Rectal smooth muscle tissue (tissue), 1 donor: Measurements from ENCODE around the gene MGAT4B.
A peak's percentile ranks its signal among the peaks of the same experiment; 100 is the strongest.

Experiments
- H3K27ac ChIP-seq: one replicate; pipeline ENCODE4 v1.7.0; 2013; ENCODE audit warnings: low read depth, low read length, inconsistent platforms
- H3K27me3 ChIP-seq: one replicate; pipeline ENCODE4 v1.7.0; 2013; ENCODE audit warnings: low read length; ENCODE audit not compliant: control insufficient read depth, insufficient read depth
- H3K36me3 ChIP-seq: one replicate; pipeline ENCODE4 v1.7.0; 2013; ENCODE audit warnings: low read length; ENCODE audit not compliant: control insufficient read depth, insufficient read depth
- H3K4me1 ChIP-seq: one replicate; pipeline ENCODE4 v1.7.0; 2013; ENCODE audit warnings: low read length; ENCODE audit not compliant: control insufficient read depth, insufficient read depth
- H3K4me3 ChIP-seq: one replicate; pipeline ENCODE4 v1.7.0; 2013; ENCODE audit warnings: low read length
- H3K9ac ChIP-seq: one replicate; pipeline ENCODE4 v1.7.0; 2013; ENCODE audit warnings: low read length

Gene MGAT4B

DNA sequence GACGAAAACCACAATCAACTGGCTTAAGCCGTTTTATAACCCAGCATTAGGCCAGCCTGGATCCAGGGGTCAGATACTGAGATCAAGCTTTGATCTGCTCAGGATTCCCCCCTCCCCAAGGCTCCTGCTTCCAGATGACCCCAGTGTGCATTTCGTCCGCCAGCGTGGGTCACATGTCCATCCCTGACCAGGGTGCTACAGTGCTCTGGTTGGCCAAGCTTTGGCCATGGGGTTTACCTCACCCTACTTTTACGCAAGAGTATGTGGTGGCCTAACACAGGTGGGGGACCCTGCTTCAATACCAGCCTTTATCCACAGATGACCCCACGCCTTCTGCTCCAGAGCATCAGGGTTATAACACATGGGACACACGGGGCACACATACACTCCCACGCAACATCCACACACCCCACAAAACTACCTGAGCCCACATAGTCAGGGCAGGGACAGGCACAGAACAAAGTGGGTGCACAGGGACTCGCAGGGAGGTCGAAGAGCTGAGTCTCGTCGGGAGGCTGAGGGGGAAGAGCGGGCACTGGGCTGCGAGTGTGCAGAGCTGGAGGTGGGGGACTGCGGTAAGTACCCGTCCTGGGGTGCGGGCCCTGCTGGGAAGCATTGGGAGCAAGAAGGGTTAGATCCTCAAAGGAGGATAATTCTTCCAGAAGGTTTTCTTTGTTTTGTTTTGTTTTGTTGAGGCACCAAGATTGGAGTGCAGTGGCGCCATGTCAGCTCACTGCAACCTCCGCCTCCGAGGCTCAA is 9.0 kb upstream of the MGAT4B start:
- Histone ChIP-seq H3K4me3 (no peak overlapping the region), H3K27me3 (no peaks in the 10 kb centered on the region), H3K27ac (no peak overlapping the region), H3K36me3 (peaks cover 3% of the 10 kb centered on the region), H3K4me1 (peaks cover 19% of the 10 kb centered on the region), H3K9ac (no peak overlapping the region)

DNA sequence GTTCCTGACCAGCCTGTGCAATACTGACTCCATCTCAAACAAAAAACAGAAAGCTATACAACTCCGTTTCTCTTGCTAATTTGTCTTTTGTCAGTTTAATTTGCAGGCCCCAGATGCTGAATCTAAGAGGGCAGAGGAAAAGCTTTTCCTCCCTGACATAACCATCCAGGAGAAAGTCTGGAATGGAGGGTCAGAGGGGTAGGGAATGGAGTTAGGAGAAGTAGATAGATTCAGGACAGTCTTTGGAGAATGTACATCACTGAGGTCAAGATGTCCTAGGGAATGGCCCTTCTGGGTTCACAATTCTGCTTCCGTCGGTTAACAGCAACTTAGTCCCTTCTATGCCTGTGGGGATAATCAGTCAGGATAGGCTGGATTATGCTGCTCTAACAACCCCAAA is 7.4 kb upstream of the MGAT4B start:
- Histone ChIP-seq H3K36me3 (peaks cover 3% of the 10 kb centered on the region), H3K9ac (no peak overlapping the region), H3K27me3 (no peaks in the 10 kb centered on the region), H3K4me1 (peaks cover 7% of the 10 kb centered on the region), H3K27ac (no peak overlapping the region), H3K4me3 (no peak overlapping the region)

DNA sequence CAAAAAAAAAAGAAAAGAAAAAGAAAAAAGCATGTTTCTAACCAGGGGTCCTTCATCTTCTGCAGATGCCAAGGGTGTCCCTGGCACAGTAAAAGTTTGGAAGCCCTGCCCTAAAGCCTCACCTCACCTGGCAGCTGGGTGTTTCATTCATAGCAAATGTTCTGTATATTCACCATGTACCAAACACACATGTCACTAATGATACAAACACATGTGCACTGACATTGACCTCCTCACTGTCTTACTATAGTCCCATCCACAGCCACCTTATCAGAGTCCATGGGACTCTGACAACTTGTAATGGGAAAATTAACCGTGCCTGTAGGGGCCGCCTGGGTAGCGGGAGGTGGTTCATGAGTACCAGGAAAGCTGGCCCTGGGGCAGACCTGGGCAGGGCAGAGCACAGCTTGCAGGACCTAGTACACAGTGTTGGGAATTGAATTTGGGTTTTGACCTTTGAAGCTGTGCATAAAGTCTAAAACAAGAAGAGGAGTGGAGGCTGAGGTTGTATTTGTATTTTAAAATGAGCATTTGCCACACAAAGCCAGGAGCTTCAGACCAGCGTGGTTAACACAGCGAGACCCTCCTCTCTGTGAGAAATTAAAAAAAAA is 6.4 kb upstream of the MGAT4B start:
- Histone ChIP-seq H3K9ac (no peak overlapping the region), H3K36me3 (peaks cover 3% of the 10 kb centered on the region), H3K27ac (no peak overlapping the region), H3K27me3 (no peaks in the 10 kb centered on the region), H3K4me1 (peaks cover 2% of the 10 kb centered on the region), H3K4me3 (no peak overlapping the region)

DNA sequence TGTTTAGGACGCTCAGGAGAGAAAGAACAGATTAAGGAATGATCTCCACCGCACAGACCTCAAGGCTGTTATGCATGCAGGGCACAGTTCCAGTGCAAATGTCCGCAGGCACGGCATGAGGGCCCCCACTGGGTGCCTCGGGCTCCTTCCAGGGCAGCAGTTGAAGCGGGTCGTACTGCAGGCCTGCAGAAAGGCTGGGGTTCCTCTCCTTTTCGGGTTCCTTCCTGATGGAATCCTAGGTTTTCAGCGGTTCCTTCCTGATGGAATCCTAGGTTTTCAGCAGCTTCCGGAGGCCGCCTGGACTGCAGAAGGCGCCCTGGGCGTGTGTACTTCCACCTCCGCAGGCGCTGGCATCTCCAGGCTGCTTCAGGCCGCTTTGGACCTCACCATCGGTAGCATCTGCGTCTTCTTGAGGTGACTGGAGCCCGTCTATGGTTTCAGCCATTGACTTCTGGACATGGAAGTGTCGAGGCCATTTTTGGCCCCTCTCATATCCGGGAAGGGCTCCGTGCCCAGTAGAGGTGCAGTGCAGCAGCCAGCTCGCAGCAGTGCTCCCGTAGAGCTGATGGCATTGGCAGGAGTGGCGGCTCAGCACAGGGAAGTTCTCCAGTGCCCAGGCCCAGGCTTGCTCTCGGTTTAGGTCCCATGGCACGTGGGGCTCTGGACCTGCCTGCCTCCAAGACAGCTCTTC is 5.6 kb upstream of the MGAT4B start:
- H3K4me1 ChIP-seq, result no peaks in the 10 kb centered on the region
- H3K27ac ChIP-seq, result no peak overlapping the region
- no peak overlapping the region for H3K4me3 ChIP-seq
- H3K9ac ChIP-seq, result no peak overlapping the region
- H3K27me3 ChIP-seq, result no peaks in the 10 kb centered on the region
- H3K36me3 ChIP-seq, result peaks cover 3% of the 10 kb centered on the region

DNA sequence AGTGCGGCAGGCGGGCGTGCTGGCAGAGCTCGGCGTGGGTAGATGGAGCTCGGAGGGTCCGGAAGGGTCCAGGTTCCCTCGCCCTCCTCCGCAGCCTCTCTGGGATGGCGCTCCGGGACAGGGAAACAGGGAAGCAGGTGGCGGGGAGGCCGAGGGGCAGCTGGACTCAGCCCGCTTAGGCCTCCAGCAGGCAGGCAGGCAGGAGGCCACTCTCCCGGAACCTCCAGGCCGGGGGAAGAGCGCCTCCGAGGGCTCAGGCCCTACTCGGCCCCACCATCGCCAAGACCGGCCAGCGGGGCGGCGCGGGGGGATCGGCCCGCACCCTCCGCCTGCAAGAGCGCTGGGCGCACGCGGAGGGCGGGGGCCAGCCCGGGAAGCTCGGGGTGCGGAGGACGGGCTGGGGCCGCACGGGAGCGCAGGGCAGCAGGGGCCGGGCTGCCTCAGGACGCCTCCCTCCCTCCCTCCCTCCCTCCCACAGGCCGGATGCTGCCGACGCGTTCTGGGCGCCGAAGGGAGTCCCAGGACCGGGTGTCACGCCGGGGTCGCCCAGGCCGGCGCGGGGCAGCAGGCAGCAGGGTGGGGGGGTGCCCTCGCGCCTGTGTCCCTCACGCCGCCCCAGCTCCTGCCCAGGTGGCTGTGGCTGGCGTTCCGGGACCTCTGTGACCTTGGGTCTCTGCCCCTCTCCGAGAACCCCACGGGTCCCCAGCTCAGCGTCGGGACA is 977 bp downstream of the MGAT4B start:
- H3K36me3 ChIP-seq, result no peaks in the 10 kb centered on the region
- H3K9ac ChIP-seq, result peak overlapping the region; percentile 77
- peaks cover 9% of the 10 kb centered on the region for H3K4me1 ChIP-seq
- H3K27me3 ChIP-seq, result no peaks in the 10 kb centered on the region
- H3K4me3 ChIP-seq, result peak overlapping the region; percentile 82
- peak overlapping the region; percentile 90 for H3K27ac ChIP-seq

DNA sequence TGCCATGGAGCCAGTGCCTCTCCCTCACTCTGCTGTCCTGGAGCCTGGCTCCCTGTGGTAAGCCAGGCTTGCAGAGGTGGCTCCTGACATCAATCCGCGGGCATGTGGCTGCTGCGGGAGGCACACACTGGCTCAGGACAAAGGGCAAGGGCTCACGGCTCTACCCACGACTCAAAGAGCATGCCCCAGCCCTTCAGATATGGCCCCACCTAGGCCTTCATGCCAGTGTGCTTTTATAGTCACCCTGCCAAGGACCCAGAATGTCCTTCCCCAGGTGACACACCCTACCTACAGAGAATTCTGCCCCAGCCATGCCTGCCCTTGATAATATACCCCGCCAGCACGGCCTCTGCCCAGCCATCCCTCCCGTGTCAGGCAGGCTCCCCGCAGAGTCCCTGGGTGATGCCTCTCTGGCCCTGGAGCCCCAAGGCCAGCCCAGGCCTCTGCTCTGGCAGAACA is 1.6 kb downstream of the MGAT4B start:
- Histone ChIP-seq H3K4me1 (peaks cover 9% of the 10 kb centered on the region), H3K27ac (peak overlapping the region; percentile 90)

DNA sequence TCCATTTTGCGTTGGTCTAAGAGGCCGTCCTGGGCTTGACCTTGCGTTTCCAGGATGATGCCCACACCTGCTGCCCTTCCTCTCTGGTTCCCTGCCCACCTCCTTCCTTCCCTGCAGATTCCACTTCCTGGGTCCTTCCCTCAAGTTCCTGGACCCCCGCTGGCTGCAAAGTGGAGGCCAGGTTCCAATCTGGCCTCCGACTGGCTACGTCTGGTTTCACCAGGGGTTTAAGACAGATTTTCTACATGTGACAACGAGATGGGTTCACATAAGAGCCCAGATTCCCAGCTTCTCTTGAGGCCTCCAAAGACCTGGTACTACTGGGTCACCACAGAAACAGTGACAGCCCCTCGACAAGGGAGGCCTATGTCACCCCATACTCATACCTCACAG is 2.1 kb downstream of the MGAT4B start:
- Histone ChIP-seq H3K27ac (no peak overlapping the region), H3K4me3 (peak overlapping the region; percentile 82), H3K9ac (no peak overlapping the region), H3K27me3 (no peaks in the 10 kb centered on the region), H3K36me3 (no peaks in the 10 kb centered on the region), H3K4me1 (peaks cover 9% of the 10 kb centered on the region)

More for the DNA sequence above, 1.6 kb downstream of the MGAT4B start:
- H3K36me3 ChIP-seq, result no peaks in the 10 kb centered on the region
- peak overlapping the region; percentile 51 for H3K9ac ChIP-seq
- H3K27me3 ChIP-seq, result no peaks in the 10 kb centered on the region
- H3K4me3 ChIP-seq, result peak overlapping the region; percentile 82

DNA sequence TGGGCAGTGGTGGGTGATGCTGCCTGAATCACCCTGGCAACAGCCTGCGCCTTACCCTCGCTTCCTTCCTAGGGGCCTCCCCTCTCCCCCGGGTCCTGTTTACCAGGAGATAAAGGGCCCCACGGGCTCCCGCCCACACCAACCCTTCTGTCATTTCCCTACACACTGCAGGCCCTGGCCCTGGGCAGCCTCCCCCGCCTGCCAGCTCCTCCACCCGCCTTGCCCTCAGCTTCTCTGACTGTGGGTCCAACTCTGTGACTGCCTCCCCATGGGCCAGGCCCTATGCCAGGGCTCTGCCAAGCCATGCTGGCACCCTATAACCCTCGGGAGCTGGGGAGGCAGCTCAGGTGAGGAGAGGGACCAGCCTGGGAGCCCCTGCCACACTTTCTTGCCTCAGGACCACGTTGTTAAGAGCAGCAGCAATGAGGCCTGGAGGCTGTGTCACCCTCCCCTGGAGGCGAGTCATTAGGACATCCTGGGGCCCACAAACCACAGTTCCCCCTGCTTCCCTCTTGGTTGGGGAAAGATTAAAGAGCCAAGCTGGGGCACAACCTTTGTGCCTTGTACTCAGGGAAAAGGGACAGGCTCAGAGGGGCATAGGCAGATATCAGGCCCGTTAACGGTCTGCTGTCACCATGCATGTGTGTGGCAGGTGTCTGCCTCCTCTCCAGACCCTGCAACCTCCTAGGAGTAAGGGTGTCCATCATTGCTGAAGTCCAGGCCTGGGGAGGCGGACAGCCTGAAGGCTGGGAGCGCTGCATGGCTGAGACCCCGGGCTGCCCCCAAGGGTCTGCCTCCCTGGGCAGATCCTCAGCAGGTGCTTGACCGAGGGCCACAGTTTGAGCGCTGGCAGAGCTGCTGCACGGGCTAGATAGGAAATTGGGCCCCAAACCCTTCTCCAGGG is 2.8 kb downstream of the MGAT4B start:
- H3K4me3 ChIP-seq, result peak overlapping the region; percentile 82
- H3K4me1 ChIP-seq, result peaks cover 9% of the 10 kb centered on the region
- H3K9ac ChIP-seq, result no peak overlapping the region
- no peak overlapping the region for H3K27ac ChIP-seq
- H3K36me3 ChIP-seq, result peaks cover 6% of the 10 kb centered on the region
- no peaks in the 10 kb centered on the region for H3K27me3 ChIP-seq

DNA sequence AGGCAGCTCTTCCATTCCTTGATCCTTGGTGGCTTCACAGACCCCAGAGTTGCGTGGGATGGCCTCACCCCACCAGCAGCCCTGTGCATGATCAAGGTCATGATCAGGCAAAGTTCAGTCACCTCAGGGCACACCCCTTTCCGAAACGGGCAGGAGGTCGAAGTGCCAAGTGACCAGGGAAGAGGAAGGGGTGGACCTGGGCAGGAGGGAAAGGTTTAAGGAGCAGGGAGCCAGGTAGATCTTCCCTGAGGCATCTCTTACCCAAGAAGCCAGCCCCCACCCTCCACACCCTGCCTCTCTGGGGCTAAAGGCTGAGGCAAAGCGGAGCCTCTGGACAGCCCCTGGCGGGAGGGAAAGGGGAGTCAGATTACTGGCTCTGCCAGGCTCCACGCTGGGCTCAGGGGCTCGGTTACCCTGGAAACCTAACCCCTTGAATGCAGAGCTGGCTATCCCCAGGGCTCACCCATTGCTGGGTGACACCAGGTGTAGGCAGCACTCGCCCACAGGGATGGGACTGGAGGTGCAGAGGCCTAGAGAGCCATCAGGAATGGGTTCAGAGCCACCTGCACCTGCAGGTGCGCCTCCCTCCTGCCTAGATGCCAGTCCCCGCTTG is 3.6 kb downstream of the MGAT4B start:
- peaks cover 9% of the 10 kb centered on the region for H3K4me1 ChIP-seq
- no peak overlapping the region for H3K27ac ChIP-seq
- H3K4me3 ChIP-seq, result no peak overlapping the region
- H3K36me3 ChIP-seq, result peaks cover 15% of the 10 kb centered on the region
- H3K9ac ChIP-seq, result no peak overlapping the region
- H3K27me3 ChIP-seq, result no peaks in the 10 kb centered on the region

DNA sequence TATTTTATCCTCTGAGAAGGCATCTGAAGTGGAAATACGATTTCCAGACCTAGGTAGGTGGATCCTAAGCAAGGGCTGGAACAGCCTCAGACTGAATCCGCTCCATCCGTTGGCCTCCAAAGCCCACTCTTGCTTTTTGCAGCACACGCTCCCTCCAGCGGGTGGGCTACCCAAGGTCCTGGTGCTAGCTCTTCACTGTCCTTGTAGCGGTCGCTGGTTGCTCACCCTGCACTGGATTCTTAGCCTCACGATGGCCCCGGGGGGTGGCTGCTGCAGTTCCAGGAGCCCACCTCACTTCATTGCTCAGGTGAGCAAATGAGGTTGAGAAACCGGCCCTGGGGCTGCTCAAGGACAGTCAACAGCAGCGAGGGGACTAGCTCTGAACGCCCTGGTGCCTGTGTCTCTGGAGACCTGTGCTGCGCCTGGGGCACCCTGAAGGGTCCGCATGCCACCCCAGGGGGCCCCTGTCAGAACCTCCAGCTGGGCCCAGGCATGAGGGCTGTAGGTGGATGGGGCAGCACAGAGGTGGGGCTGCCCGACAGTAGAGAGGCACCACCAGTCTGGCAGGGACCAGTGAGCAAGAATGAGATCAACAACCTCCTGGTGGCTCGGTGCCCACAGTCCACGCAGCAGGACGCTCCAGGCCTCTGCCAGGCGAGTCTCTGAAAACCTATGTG is 4.3 kb downstream of the MGAT4B start:
- no peaks in the 10 kb centered on the region for H3K27me3 ChIP-seq
- H3K9ac ChIP-seq, result no peak overlapping the region
- peaks cover 20% of the 10 kb centered on the region for H3K36me3 ChIP-seq
- H3K27ac ChIP-seq, result no peak overlapping the region
- H3K4me3 ChIP-seq, result no peak overlapping the region
- H3K4me1 ChIP-seq, result peaks cover 9% of the 10 kb centered on the region
